ENCODE data around the gene NPAS2.

The NPAS2 gene

DNA sequence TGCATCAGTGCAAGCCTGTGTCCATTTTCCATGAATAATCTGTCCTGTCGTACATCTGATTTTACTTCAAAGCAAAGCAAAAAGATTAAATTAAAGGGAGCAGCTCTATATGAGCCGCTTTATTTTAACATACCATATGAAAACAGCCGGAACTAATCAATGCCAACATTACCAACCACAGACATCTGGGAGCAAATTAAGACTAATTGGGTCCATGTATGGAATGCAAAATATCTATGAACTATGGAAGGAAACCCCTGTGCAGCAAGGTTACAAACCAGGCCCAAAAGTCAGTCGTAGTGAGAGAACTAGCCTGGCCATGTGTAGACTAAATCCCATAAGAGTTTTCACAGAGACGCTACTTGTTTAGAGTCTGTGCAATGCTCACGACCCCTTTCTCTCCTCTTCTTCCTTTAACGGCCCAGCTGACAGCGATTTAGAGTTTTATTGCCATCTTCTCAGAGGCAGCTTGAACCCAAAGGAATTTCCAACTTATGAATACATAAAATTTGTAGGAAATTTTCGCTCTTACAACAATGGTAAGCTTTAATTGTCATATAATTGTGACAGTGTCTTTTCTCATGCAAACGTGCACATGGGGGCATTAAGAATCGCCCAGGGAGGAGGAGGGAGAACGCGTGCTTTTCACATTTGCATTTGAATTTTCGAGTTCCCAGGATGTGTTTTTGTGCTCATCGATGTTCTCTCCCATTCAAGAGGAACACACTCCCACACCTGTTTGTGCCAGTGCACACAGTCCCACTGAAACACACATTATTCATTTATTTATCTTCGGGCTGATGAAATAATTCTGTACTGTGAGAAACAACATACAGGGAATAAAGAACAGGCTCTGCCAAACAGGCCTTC lies 129.2 kb downstream of the NPAS2 start:
- DNase-seq, result no peak

DNA sequence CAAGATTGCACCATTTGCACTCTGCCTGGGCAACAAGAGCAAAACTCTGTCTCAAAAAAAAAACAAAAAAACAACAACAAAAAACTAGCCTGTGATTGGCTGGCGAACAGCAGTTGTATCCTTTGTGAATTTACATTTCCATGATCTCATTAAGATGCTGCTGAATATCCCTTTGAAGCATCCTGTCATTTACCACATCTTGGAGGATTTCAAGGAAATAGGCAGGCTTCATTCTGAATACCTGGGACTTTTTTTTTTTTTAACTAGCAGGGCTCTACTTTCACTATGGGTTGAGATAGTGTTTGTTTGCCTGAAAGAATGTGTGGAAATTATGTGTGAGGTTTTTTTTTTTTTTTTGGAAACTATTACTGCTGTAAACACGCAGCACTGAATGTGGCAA lies 132.6 kb downstream of the NPAS2 start:
- no peak for DNase-seq

DNA sequence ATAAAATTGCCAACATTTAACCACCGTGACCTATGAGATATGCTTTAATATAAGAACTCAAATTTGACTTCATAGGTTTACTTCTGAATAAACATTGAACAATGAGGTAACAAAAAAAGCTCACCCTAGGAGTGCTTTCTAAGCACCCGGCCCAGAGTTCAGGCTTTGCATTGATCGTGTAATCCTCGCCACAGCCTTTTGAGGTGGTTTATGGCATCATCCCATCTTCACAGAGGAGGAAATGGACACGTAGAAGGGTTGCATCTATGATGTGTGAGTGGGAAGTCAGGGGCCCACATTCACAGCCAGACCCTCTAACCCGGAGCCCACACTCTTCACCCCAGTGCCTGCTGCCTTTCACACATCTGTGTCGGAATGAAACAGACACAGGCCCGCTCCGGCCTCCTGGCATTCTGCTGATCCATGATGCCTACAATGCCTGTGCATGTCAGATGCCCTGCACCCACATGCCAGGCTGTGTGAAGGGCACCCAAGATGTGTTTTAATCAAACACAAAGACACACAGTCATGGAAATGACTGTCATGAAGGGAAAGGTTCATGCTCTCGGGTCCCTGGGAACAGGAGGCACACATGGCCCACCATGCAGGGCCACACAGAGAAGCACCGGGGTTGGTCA lies 133.6 kb downstream of the NPAS2 start:
- DNase-seq, result peak; percentile 36 to 39

DNA sequence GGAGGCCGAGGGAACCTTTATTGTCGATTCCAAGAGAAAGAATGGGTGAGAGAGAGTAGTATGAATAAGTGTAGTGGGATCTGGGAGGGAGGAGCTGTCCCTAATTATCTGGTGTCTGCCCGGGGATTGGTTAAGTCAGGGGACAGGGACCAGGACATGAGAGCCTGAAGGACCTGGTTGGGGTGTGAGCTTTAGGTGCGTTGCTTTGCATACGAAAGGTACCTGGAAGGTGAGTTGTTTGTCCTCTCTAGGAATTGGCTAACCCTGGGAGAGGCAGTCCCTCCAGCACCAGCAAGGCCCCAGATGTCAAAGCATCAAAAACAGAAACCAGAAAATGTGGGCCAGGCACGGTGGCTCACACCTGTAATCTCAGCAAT lies 134.1 kb downstream of the NPAS2 start:
- no peak for DNase-seq

DNA sequence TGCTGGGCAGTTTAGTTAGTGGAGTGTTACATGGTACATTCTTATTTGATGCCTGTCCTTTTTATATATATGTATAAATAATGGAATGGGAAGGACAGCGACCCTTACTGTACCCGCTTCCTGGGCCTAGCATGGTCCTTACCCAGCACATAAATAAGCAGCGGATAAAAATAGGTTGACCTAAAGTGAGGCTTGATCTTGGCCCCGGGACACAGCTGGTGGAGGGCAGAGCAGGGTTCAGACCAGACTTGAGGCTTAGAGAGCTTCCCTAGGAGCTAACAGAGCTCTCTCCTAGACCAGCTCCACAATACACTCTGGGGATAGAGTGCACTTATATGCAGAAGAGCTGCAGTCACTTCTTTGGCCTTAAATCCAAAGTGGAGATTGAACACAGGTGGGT lies 135.3 kb downstream of the NPAS2 start:
- no peak for DNase-seq

DNA sequence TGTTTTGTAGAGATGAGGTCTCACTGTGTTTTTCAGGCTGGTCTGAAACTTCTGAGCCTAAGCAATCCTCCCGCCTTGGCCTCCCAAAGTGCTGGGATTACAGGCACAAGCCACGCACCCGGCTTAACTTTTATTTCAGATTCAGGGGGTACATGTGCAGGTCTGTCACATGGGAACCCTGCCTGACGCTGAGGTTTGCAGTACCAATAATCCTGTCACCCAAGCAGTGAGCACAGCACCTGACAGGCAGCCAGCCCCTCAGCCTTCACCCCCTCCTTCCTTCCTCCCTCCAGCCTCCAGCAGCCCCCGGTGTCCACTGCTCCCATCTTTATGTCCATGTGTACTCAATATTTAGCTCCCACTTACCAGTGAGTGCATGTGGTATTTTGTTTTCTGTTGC lies 136.1 kb downstream of the NPAS2 start:
- no peak for DNase-seq

DNA sequence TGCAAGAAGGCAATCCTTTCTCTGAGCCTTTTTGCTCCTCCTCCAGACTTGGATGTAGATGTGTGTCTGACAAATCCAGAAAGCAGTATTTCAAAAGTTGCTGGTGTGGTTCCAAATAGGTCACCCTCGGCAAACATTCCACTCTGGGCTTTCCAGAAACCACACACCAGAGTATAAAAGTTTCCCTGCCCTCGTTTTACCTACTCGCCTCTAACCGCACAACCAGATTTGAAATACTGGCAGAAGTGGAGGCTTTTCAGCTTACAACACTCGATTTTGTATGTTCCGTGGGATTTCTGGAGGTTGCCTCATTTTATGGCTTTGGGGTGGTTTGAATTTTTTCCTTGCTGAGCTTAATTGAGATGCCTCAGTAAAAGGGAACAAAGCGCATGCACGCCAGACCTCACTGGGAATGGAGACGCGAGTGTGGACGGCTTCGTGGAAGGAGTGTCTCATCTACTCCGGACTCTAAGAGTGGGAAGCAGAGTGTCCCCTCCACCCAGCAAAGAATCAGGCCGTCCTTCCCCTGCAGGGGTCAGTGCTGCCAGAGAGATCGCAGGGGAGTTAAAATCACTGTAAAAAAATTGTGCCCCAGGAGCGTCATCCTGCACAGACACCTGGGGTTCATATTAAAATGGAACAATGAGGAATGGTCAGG lies 138.2 kb downstream of the NPAS2 start:
- no peak for DNase-seq

DNA sequence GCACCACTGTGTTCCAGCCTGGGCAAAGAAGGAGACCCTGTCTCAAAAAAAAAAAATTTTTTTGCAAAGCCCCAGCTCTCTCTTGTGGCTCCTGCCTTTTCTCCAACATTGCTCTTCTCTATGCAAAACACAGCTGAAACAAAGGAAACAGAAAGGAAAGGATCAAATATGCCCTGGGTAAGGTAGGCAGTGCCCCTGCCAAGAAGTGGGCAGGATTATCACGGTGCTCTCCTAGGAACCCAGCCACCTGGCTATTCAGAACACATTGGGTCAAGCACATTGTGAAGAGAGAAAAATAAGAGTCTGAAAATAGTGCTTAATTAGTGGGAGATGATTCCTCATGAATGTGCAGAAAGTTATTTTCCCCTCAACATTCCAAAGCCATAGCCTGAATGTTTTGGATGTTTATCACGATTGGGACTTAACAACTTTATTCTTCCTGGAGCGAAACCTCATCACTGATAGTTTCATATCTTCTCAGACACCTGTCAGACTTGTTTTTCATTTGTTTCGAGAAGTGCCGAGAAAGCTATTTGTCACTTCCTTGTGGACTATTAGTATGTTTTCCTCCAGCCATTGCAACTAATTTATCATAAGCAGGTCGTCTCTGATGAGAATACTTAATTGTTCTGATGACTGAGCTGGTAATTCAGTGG lies 139.4 kb downstream of the NPAS2 start:
- DNase-seq, result no peak

DNA sequence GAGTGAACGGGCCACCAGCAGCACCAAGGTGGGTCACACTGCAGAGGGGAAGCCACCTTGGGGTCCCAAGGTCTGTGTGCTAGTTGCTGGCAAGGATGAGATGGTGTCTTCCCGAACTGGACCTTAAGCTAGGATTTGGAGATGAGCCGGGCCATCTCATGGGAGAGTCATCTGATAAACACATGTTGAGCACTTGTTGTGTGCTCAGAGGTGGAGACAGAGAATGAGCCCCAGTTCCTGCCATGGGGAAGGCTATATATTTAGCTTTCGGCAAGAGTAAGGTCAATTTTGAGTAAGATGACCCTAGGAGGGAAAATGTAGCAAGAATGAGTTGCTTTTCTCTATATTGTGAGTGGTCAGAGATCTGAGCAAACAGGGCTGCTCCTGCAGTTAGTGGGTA lies 140.7 kb downstream of the NPAS2 start:
- DNase-seq, result no peak

DNA sequence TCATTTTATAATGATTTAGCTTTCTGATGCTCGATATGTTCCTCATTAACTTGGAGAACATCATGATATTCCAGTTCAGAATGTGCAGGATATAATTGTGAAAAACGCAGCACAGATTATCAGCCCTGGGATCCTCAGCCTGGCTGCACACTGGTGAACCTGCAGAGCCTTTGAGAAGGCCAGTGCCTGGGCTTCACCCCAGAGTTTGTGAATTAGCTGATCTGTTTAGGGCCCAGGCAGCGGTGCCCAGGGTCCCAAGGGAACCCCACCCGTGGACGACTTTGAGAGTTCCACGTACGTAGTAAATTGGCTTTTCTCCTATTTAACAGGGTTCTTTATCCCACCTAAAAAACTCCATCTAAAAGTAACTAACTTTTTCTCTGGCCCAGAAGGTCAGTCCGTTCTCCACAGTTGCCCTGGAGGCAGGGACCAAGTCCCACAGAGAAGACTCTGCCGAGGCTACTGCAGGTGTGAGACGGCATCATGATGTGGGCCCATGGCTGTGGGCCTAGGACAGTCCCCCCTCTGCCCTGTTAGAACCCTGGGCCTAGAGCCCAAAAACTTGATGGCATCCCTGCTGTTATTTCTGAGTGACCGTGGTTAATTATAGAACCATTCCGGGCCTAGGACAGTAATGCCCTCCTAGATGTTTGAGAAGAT lies 142.6 kb downstream of the NPAS2 start:
- no peak for DNase-seq

DNA sequence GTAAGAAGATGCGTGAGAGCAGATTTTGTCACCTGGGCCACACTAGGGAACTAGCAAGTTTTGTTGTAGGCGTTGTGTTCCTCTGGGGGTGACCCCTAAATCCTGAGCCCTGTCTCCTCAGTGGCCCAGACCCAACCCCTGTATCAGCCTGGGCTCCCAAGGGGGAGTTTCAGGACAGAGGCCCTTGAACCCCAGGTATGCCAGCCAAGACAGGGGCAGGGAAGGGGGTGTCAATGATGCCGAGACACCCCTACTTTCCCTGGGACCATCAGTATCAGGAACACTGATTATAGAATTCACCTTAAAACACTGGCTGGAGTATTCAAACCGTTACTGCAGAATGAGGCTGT lies 143.1 kb downstream of the NPAS2 start:
- DNase-seq, result no peak

DNA sequence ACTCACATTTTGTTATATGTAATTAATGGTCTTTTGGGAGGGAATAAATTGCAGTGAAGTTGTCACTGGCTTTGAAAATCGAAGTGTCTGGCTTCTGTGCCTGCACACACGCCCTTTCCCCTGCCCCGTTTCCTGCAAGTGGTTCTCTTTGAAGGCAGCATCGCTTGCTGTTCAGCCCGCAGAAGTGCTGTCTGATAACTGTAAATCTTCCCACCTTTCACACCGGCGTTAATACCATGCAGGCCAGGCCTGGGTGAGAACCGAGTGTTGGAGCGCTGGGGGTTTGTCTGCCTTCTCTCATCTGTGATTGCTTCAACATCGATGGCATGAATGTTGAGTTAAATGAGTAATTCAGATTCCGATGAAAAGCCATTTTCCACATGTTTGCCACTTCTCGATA lies 144.3 kb downstream of the NPAS2 start:
- DNase-seq, result no peak

DNA sequence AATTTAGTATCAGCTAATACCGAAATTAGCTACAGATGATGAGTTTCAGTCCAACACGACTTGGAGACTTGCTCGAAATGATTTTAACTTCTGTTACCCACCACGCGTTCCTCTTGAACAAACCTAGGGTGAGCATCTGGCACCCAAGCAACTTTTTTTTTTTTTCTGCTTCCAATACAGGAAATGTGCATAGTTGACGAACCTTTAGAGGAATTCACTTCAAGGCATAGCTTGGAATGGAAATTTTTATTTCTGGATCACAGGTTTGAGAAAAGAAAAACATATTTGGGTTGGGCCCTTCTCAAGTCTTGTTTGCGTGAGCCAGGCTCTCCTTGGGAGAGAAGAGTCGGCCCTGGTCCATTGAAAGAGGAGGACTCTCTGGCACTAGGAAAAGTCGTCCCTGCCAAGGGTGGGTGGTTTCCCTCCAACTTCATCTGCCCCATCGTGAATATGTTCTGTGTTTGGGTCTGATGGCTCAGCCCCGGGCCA lies 144.8 kb downstream of the NPAS2 start:
- DNase-seq, result no peak

DNA sequence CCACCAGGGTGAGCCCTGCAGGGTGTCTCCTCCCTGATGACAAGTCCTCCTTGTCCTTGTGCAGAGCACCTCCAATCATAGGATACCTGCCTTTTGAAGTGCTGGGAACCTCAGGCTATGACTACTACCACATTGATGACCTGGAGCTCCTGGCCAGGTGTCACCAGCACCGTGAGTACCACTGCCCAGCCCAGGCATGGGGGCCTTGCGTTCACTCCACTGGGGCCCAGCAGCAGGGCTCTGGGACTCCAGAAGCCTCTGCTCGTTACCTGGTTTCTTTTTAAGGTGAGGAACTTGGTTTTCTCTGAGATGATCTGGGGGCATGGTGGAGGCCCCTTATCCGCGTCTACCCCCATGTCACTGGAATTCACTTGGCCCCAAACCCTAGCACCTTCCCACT lies 145.7 kb downstream of the NPAS2 start:
- no peak for DNase-seq

DNA sequence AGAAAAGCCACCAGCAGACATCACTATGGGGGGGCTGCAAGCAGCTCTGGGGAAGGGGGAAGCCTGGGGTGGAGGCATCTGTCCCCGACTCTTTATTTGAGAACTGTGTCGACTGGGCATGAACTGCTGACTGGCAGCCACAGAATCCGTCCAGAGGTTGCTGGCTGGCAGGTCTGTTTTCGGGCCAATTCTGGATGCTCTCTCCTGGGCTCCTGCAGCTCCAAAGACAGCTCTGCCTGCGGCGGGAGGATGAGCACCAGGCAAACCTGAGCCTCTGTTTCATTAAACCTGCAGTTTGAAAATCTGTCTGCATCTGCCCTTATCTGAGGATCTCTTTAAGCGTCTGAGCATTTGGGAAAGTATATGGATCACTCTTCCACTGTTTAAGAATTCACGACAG lies 147.8 kb downstream of the NPAS2 start:
- DNase-seq, result no peak

DNA sequence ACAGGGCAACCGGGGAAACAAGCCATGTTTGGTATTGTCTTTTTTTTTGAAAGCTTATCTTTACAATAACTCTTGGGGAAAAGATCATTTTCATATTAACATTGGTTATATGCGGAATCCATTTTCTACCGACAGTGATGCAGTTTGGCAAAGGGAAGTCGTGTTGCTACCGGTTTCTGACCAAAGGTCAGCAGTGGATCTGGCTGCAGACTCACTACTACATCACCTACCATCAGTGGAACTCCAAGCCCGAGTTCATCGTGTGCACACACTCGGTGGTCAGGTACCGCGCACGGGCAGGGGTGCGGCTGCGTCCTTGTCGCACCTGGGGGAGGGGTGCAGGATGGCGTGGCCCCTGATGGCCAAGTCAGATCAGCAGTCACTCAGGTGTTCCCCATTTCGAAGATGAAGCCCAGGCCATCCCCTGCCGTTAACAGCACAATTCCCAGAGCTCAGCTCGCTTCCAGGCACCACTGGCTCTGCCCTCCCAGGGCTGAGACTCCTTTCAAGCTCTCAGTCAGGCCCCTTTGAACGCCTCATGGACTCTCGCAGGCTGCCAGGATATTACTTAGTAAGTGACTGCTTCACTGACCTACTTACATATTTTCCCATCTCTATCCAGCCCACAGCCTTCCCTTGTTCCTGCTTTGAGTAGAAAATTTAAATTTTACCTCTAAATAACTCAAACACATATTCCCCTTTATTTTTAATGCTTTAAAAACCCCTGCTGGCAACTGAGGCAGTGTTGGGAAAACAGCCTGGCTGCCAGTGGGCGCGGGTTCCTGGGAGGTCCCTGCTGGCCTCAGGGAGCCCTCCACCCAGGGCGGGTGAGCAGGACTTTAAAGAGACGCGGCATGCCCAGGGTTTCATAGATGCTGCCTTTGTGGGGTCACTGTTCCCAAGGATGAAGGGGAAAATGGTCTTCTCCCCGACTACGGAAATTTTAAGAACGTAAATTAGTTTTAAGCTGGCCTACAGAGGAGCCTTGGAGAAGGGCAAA lies 148.5 kb downstream of the NPAS2 start:
- DNase-seq, result no peak

DNA sequence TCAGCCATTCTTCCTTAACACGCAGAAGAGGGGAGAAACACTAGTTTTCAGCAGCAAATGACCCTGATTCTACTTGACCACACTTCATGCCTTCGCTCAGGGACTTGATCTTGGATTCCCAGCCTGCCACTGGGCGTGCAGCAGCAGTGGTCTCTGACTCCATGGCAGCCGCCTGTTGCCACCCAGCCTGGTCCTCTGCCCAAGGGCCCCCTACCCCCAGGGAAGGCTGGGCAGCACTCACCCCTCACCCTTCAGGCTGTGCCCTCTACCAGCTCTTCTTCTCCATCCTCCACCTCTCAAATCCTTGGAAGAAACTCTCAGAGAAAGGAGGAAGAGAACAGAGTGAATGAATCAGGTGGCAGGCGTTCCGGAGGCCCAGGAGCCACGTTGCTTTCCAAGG lies 150.1 kb downstream of the NPAS2 start:
- no peak for DNase-seq

DNA sequence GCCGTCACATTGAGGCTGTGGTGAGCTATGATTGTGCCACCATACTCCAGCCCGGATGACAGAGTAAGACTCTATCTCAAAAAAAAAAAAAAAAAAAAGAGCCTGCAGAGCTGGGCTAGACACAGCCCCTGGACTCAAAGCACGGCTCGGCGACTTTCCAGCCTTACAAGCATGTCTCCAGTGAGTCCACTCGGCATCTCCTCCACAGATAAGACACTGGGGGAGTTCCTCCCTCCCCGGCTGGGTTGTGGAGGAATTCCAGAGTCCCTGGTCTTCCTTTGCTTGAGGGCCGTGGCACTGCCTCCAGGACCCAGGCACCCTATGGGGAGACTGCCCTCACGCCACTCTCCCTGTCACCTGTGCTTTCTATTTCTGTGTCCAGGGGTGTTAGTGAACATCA lies 151.3 kb downstream of the NPAS2 start:
- DNase-seq, result no peak

DNA sequence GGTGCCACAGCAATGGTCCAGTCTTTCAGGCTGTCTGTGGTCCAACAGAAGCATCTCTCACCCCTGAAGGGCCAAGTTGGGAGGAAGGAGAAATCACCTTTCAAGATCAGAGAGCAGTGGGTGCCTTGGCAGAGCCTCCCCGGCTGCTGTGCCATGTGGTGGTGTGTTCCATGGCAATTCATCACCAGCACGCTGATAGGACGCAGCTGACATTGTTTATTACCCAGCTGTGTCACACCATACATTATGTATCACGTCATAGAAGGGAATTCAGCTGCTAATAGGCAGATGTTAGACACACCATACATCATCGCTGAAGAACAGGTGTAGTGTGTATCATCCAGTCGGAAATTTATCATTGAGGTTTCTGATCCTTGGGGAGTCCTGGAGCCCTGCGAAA lies 152.5 kb downstream of the NPAS2 start:
- DNase-seq, result no peak

DNA sequence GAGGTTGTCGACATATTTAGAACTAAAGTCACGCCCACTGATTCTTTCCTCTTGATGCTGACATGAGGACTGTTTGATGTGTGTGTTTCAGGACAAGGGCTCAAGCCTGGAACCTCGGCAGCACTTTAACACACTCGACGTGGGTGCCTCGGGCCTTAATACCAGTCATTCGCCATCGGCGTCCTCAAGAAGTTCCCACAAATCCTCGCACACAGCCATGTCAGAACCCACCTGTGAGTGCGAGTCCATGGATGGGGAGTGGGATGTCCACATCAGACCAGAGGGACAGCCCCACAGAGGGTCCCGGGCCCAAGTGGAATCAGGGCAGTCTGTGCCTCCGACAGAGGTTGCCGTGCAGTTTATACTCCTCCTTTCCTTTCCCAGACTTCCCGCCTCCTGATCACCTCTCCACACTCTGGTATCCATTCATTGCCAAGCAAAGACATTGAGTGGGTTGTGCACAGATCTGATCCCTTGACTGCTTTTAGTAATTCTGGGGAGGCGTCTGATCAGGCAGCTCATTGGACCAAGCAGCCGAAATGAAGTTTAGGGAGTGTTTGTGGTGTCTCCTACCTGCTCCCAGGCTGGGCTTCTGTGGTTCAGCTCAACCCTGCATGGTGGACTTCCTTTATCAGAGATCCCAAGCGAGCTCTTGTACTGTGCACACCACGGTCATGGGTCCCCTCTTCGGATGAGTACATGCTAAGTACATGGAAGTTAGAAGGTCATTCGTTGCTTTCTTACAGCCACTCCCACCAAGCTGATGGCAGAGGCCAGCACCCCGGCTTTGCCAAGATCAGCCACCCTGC lies 155.0 kb downstream of the NPAS2 start:
- no peak for DNase-seq

DNA sequence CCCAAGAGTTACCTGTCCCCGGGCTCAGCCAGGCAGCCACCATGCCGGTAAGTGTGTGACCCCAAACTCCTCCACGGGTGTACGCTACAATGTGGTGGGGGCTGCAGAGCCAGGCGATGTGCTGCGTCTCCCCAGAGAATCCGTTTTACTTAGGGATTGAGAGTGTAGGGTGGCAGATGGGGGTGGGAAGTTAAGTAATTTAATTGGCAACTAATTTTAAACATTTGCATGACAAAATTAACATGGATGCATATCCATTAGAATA lies 155.5 kb downstream of the NPAS2 start:
- no peak for DNase-seq

Measured in activated T-cell treated with anti-CD3 and anti-CD28 coated beads, Interleukin-2, amount 50 U/mL, for 48 hours (primary cell).